Liver (tissue), 9 donors: ENCODE results near the gene NR2E1. TPM values are rescaled to one million over a fixed set of nuclear protein-coding genes. Genes with fewer than 3 reads are reported as not detected.

Source experiments
- DNase-seq: peaks from one replicate; pipeline ENCODE4 v3.0.0-alpha.2; 2017; ENCODE audit warnings: low spot score
- H3K27ac ChIP-seq, 2 donors: one replicate each; pipeline ENCODE4 v1.7.0; 2013; ENCODE audit warnings: inconsistent platforms in 2 of 2, low read length in 2 of 2, control low read depth in 1 of 2, low read depth in 1 of 2, mild to moderate bottlenecking in 1 of 2
- H3K27me3 ChIP-seq, 4 donors: one replicate each; pipeline versions ENCODE4 v1.6.1 to v1.7.0; 2013; ENCODE audit warnings: low read length in 3 of 4, inconsistent platforms in 1 of 4, mild to moderate bottlenecking in 1 of 4, moderate library complexity in 1 of 4; ENCODE audit not compliant: control insufficient read depth in 4 of 4, insufficient read depth in 4 of 4
- H3K36me3 ChIP-seq, 4 donors: one replicate each; pipeline versions ENCODE4 v1.6.1 to v1.7.0; 2013; ENCODE audit warnings: low read length in 3 of 4, mild to moderate bottlenecking in 3 of 4, low read depth in 1 of 4, moderate library complexity in 1 of 4; ENCODE audit not compliant: control insufficient read depth in 4 of 4, insufficient read depth in 3 of 4
- H3K4me1 ChIP-seq, 4 donors: one replicate each; pipeline versions ENCODE4 v1.6.1 to v1.7.0; 2013; ENCODE audit warnings: low read length in 3 of 4, mild to moderate bottlenecking in 3 of 4, moderate library complexity in 1 of 4; ENCODE audit not compliant: control insufficient read depth in 4 of 4, insufficient read depth in 4 of 4
- H3K4me3 ChIP-seq, 3 donors: one replicate each; pipeline versions ENCODE4 v1.6.1 to v1.7.0; 2013; ENCODE audit warnings: low read length in 3 of 3, control low read depth in 1 of 3, low read depth in 1 of 3, mild to moderate bottlenecking in 1 of 3
- H3K9ac ChIP-seq, 2 donors: one replicate each; pipeline ENCODE4 v1.7.0; 2013; ENCODE audit warnings: low read length in 2 of 2, mild to moderate bottlenecking in 2 of 2, moderate library complexity in 2 of 2, control low read depth in 1 of 2, low read depth in 1 of 2
- H3K9me3 ChIP-seq, 4 donors: one replicate each; pipeline versions ENCODE4 v1.6.1 to v1.7.0; 2013; ENCODE audit warnings: low read length in 3 of 4; ENCODE audit not compliant: control insufficient read depth in 4 of 4
- ATF3 ChIP-seq: IDR thresholded peaks from 2 replicates; pipeline ENCODE4 v1.6.1; 2016; ENCODE audit warnings: antibody characterized with exemption
- EGR1 ChIP-seq, 2 donors: IDR thresholded peaks; 2 replicates each; pipeline ENCODE4 v1.6.1; 2016 to 2018; ENCODE audit warnings: antibody characterized with exemption in 2 of 2, low read depth in 2 of 2
- FOXA2 ChIP-seq: IDR thresholded peaks from 2 replicates; pipeline ENCODE4 v1.6.1; 2016; ENCODE audit warnings: antibody characterized with exemption
- GABPA ChIP-seq, 2 donors: IDR thresholded peaks in 1 of 2; conservative IDR thresholded peaks in 1 of 2; 2 replicates each; pipeline ENCODE4 v1.6.1; 2016; ENCODE audit warnings: antibody characterized with exemption in 2 of 2, mild to moderate bottlenecking in 1 of 2, moderate library complexity in 1 of 2
- HNF4A ChIP-seq, 2 donors: conservative IDR thresholded peaks; 2 replicates each; pipeline ENCODE4 v1.6.1; 2016; ENCODE audit warnings: antibody characterized with exemption in 2 of 2, mild to moderate bottlenecking in 2 of 2
- HNF4G ChIP-seq: IDR thresholded peaks from 2 replicates; pipeline ENCODE4 v1.6.1; 2016; ENCODE audit warnings: antibody characterized with exemption
- JUND ChIP-seq, 2 donors: IDR thresholded peaks; 2 replicates each; pipeline ENCODE4 v1.6.1; 2016; ENCODE audit warnings: antibody characterized with exemption in 2 of 2
- MAX ChIP-seq: IDR thresholded peaks from 2 replicates; pipeline ENCODE4 v1.6.1; 2016; ENCODE audit warnings: antibody characterized with exemption
- RAD21 ChIP-seq, 2 donors: IDR thresholded peaks; 2 replicates each; pipeline ENCODE4 v1.6.1; 2016; ENCODE audit warnings: antibody characterized with exemption in 2 of 2, mild to moderate bottlenecking in 2 of 2
- RXRA ChIP-seq, 2 donors: IDR thresholded peaks; 2 replicates each; pipeline ENCODE4 v1.6.1; 2017 to 2018; ENCODE audit warnings: antibody characterized with exemption in 2 of 2, mild to moderate bottlenecking in 1 of 2
- TAF1 ChIP-seq: conservative IDR thresholded peaks from 2 replicates; pipeline ENCODE4 v1.6.1; 2016; ENCODE audit warnings: antibody characterized with exemption, mild to moderate bottlenecking
- YY1 ChIP-seq: IDR thresholded peaks from 2 replicates; pipeline ENCODE4 v1.6.1; 2016; ENCODE audit warnings: antibody characterized with exemption, mild to moderate bottlenecking
- WGBS: extraction: QIAGEN DNeasy Blood & Tissue Kit; methylation state at CpG from one replicate; pipeline ENCODE4 v1.1.7; 2013; 5-methylcytosine and 5-hydroxymethylcytosine counted together
- polyA plus RNA-seq, 2 donors: library from polyadenylated mRNA; stranded (reverse) in 1 of 2; unstranded in 1 of 2; fragments of 200-250 nt in 1 of 2; fragments of >200 nt in 1 of 2; fragmentation: Nextera tagmentation in 1 of 2; extraction: Ambion mirVana in 1 of 2; gene quantifications; one replicate each; pipeline versions ENCODE4 v1.2.1 to v1.2.3, GENCODE V29; 2013 to 2015
- total RNA-seq, 2 donors: library from RNA; depleted of rRNA; stranded (reverse); fragments of >200 nt; gene quantifications; one replicate each; pipeline ENCODE4 v1.2.3, GENCODE V29; 2014
- TF ChIP-seq, protein P1 (sequence below): IDR thresholded peaks from 2 replicates; pipeline ENCODE4 v1.6.1; 2016; ENCODE audit warnings: antibody characterized with exemption, mild to moderate bottlenecking
- TF ChIP-seq, protein P2 (sequence below): IDR thresholded peaks from 2 replicates; pipeline ENCODE4 v1.6.1; 2016; ENCODE audit warnings: antibody characterized with exemption
- donor health status: healthy.
- donor health status: healthy.
- donor health status: healthy.
- donor health status: healthy.
- donor health status: healthy.

The NR2E1 gene
- total and polyA plus RNA-seq, 4 donors, result not detected

DNA sequence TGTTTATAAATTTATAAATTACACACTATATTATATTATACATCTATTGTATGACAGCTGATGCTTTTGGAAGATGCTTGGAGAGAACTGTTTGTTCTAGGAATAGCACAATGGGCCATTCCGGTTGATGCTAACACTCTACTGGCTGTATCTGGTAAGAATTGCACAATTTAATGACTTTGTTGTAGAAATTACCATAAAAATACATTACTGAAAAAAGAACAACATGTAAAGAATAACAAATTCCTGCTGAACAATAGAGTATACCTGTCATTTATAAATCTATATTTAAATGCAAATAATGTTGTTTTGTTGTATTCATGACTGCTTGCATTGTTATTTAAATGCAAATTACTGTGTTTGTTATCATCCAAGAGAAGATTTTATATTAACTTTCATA is 14.4 kb downstream of the NR2E1 start:
- no peak for DNase-seq
- H3K4me1 ChIP-seq, result peaks cover 5 to 13% (median 10%) of the 10 kb centered on the region in 4 donors
- no peaks in the 10 kb centered on the region for H3K36me3 ChIP-seq
- no peak overlapping the region for H3K9ac ChIP-seq
- peaks cover 0 to 17% (median 1%) of the 10 kb centered on the region in 4 donors for H3K27me3 ChIP-seq
- H3K27ac ChIP-seq, result no peak overlapping the region
- no peaks in the 10 kb centered on the region for H3K9me3 ChIP-seq
- no peak for TF ChIP-seq RXRA (IDR thresholded peaks at IDR 0.05)
- no peak overlapping the region for H3K4me3 ChIP-seq
- 32% methylated on average over 1 of the region's 1 CpG for WGBS

- no peak for DNase-seq
- Histone ChIP-seq H3K4me1 (peaks cover 1 to 8% (median 6%) of the 10 kb centered on the region in 4 donors), H3K27me3 (peaks cover 0 to 12% (median 1%) of the 10 kb centered on the region in 4 donors), H3K9me3 (no peaks in the 10 kb centered on the region), H3K4me3 (no peak overlapping the region), H3K9ac (no peak overlapping the region), H3K27ac (no peak overlapping the region), H3K36me3 (no peaks in the 10 kb centered on the region)
- 60% methylated on average over 6 of the region's 6 CpGs for WGBS
- no peak for TF ChIP-seq FOXA2
- TF ChIP-seq YY1, result no peak
- TF ChIP-seq GABPA (IDR thresholded peaks at IDR 0.05 in 1 of 2, conservative IDR thresholded peaks at IDR 0.05 in 1 of 2), result no peak
- TF ChIP-seq RXRA (IDR thresholded peaks at IDR 0.05), result no peak
Measured at GRCh38 chr6:108180776-108181175, 15.0 kb downstream of the NR2E1 start.

DNA sequence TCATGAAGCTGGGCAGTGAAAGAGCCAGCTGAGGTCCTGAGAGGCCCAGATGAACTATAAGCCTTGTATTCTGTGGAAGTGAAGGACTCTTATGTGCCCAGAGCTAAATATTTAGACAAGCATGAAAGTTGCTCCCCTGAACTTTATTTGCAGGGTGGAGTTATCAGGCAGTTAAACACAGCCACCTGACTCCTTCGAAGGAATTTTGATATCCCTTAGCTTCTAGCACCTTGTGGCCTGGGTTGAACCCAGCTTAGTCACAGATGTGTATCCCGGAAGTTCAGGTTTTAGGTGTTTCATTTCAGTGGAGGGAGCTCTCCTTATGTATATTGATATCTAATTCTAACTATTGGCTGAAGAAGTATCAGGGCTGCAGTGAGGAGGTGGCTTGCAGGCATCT is 20.4 kb downstream of the NR2E1 start:
- 62% methylated on average over 2 of the region's 2 CpGs for WGBS
- H3K36me3 ChIP-seq, result no peaks in the 10 kb centered on the region
- no peak for DNase-seq
- no peaks in the 10 kb centered on the region for H3K4me1 ChIP-seq
- no peak overlapping the region for H3K4me3 ChIP-seq
- no peaks in the 10 kb centered on the region for H3K9me3 ChIP-seq
- H3K27ac ChIP-seq, result no peak overlapping the region
- no peaks in the 10 kb centered on the region for H3K27me3 ChIP-seq
- H3K9ac ChIP-seq, result no peak overlapping the region
- TF ChIP-seq RAD21 (IDR thresholded peaks at IDR 0.05), result no peak
- no peak for TF ChIP-seq FOXA2
- no peak for TF ChIP-seq RXRA (IDR thresholded peaks at IDR 0.05)
- TF ChIP-seq MAX, result no peak
- TF ChIP-seq EGR1 (IDR thresholded peaks at IDR 0.05; ENCODE audit: low read depth in 2 of 2), result no peak

GRCh38 chr6:108187519-108187918 is 21.7 kb downstream of the NR2E1 start:
- H3K27ac ChIP-seq, result no peak overlapping the region
- no peaks in the 10 kb centered on the region for H3K9me3 ChIP-seq

More at GRCh38 chr6:108187519-108187918, 21.7 kb downstream of the NR2E1 start:
- Histone ChIP-seq H3K27me3 (no peaks in the 10 kb centered on the region), H3K9ac (no peak overlapping the region), H3K36me3 (no peaks in the 10 kb centered on the region), H3K4me3 (no peak overlapping the region), H3K4me1 (no peaks in the 10 kb centered on the region)
- TF ChIP-seq HNF4A (conservative IDR thresholded peaks at IDR 0.05), result no peak
- no peak for TF ChIP-seq TAF1
- TF ChIP-seq GABPA (IDR thresholded peaks at IDR 0.05 in 1 of 2, conservative IDR thresholded peaks at IDR 0.05 in 1 of 2), result no peak
- TF ChIP-seq JUND (IDR thresholded peaks at IDR 0.05), result no peak
- no peak for TF ChIP-seq RXRA (IDR thresholded peaks at IDR 0.05)
- TF ChIP-seq YY1, result no peak
- TF ChIP-seq, protein P1, sequence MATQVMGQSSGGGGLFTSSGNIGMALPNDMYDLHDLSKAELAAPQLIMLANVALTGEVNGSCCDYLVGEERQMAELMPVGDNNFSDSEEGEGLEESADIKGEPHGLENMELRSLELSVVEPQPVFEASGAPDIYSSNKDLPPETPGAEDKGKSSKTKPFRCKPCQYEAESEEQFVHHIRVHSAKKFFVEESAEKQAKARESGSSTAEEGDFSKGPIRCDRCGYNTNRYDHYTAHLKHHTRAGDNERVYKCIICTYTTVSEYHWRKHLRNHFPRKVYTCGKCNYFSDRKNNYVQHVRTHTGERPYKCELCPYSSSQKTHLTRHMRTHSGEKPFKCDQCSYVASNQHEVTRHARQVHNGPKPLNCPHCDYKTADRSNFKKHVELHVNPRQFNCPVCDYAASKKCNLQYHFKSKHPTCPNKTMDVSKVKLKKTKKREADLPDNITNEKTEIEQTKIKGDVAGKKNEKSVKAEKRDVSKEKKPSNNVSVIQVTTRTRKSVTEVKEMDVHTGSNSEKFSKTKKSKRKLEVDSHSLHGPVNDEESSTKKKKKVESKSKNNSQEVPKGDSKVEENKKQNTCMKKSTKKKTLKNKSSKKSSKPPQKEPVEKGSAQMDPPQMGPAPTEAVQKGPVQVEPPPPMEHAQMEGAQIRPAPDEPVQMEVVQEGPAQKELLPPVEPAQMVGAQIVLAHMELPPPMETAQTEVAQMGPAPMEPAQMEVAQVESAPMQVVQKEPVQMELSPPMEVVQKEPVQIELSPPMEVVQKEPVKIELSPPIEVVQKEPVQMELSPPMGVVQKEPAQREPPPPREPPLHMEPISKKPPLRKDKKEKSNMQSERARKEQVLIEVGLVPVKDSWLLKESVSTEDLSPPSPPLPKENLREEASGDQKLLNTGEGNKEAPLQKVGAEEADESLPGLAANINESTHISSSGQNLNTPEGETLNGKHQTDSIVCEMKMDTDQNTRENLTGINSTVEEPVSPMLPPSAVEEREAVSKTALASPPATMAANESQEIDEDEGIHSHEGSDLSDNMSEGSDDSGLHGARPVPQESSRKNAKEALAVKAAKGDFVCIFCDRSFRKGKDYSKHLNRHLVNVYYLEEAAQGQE, result no peak
- no peak for TF ChIP-seq ATF3
- TF ChIP-seq, protein P2, sequence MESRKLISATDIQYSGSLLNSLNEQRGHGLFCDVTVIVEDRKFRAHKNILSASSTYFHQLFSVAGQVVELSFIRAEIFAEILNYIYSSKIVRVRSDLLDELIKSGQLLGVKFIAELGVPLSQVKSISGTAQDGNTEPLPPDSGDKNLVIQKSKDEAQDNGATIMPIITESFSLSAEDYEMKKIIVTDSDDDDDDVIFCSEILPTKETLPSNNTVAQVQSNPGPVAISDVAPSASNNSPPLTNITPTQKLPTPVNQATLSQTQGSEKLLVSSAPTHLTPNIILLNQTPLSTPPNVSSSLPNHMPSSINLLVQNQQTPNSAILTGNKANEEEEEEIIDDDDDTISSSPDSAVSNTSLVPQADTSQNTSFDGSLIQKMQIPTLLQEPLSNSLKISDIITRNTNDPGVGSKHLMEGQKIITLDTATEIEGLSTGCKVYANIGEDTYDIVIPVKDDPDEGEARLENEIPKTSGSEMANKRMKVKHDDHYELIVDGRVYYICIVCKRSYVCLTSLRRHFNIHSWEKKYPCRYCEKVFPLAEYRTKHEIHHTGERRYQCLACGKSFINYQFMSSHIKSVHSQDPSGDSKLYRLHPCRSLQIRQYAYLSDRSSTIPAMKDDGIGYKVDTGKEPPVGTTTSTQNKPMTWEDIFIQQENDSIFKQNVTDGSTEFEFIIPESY, result no peak
- TF ChIP-seq FOXA2, result no peak
- no peak for TF ChIP-seq HNF4G
- TF ChIP-seq RAD21 (IDR thresholded peaks at IDR 0.05), result no peak
- 89% methylated on average over 9 of the region's 9 CpGs for WGBS
- DNase-seq, result no peak
